ENCODE data around the gene BRINP3. TPM values are rescaled to one million over a fixed set of nuclear protein-coding genes. Genes with fewer than 3 reads are reported as not detected.

BRINP3 gene
- total RNA-seq, 2 donors from 2014 or later = not detected

DNA sequence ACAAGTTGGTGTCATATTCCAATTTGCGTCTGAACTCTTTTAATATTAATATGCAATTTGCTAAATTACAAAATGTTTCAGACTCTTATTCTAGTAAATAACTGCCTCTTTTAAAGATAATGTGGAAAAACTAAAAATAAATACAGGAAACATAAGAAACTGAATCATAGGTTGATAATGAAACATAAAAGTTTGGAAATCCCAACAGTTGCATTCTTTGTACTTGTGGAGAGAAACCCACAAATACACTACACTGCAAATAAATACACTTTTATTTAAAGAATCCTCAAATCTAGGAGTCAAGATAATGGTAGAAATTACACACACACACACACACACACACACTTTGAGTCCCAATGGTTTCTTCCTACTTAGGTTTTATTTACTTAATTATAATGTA, 5.2 kb downstream of the BRINP3 start:
- no peak for ATAC-seq
- Mint-ChIP-seq H3K27ac (no peak overlapping the region), H3K9me3 (peaks cover 0 to 3% of the 10 kb centered on the region in 2 donors), H3K36me3 (peaks cover 0 to 17% of the 10 kb centered on the region in 2 donors)
- no peak for DNase-seq (ENCODE audit: low spot score in 2 of 2)

GRCh38 chr1:190472042-190472441, 5.6 kb downstream of the BRINP3 start:
- H3K36me3 Mint-ChIP-seq = peaks cover 0 to 17% of the 10 kb centered on the region in 2 donors
- no peak overlapping the region for H3K27ac Mint-ChIP-seq
- ATAC-seq = no peak
- no peak for DNase-seq (ENCODE audit: low spot score in 2 of 2)
- peaks cover 0 to 3% of the 10 kb centered on the region in 2 donors for H3K9me3 Mint-ChIP-seq

GRCh38 chr1:190464690-190465089, 13.0 kb downstream of the BRINP3 start:
- Mint-ChIP-seq H3K9me3 (peaks cover 8 to 9% of the 10 kb centered on the region in 2 donors), H3K36me3 (no peaks in the 10 kb centered on the region), H3K27ac (no peak overlapping the region)
- DNase-seq (ENCODE audit: low spot score in 2 of 2) (no peak), ATAC-seq (no peak)

DNA sequence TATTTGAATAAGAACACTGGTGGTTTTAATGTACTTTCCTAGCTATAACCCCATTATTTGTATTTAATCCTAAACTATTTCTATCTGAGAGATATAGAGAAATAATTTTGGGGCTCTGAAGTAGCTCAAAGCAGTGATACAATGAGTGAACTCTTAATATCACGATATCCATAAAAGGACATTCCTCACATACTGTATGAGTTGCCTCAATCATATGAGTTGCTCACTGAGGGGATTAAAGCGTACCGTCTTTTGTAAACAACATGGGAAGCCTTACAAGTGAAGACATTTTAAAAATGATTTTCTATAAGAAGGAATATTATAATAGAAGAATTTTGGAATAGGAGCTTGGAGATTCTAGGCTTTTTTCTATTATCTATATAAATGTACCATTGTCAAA, 21.5 kb downstream of the BRINP3 start:
- ATAC-seq = no peak
- no peak for DNase-seq (ENCODE audit: low spot score in 2 of 2)
- peaks cover 5 to 6% of the 10 kb centered on the region in 2 donors for H3K9me3 Mint-ChIP-seq
- no peak overlapping the region for H3K27ac Mint-ChIP-seq
- H3K36me3 Mint-ChIP-seq = no peaks in the 10 kb centered on the region

- Mint-ChIP-seq H3K36me3 (no peaks in the 10 kb centered on the region), H3K9me3 (peaks cover 0 to 1% of the 10 kb centered on the region in 2 donors), H3K27ac (no peak overlapping the region)
- DNase-seq (ENCODE audit: low spot score in 2 of 2) (no peak), ATAC-seq (no peak)
These were observed 22.0 kb downstream of the BRINP3 start for GRCh38 chr1:190455631-190456030.

DNA sequence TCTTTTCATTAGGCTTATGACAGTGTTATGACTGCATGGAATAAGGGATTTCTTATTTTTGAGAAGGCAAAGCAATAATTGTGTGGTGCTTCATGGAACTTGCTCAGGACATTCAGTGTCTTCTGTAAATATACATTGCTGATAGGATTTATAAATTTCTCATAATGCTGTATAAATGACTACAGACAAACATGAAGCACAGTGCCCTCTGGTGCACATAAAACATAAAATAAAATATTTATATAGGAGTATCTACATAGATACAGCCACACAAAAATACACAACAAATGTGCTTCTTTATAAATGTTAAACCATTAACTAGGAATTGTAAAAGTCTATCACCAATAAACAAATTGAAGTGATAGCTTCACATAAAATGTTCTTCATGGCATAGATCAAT, 24.1 kb downstream of the BRINP3 start:
- ATAC-seq = no peak
- Mint-ChIP-seq H3K9me3 (no peaks in the 10 kb centered on the region), H3K27ac (no peak overlapping the region), H3K36me3 (no peaks in the 10 kb centered on the region)
- DNase-seq (ENCODE audit: low spot score in 2 of 2) = no peak

DNA sequence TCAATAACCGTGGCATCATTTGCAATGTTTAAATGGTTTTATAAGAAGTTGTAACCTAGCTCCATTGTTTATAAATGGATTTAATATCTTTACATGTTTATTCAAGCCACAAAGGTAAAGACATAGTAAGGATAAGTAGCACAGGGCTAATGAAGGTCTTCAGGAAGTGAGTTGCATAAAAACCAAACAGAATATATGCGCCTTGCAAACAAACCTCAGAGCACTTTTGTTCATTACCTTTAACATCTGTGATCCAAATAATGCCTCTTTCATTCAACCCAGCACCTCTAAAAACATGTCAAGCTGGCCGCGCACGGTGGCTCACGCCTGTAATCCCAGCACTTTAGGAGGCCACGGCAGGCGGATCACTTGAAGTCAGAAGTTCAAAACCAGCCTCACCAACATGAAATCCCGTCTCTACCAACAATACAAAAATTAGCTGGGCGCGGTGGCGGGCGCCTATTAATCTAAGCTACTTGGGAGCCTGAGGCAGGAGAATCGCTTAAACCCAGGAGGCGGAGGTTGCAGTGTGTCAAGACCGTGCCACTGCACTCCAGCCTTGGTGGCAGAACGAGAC, 25.3 kb downstream of the BRINP3 start:
- Mint-ChIP-seq H3K9me3 (no peaks in the 10 kb centered on the region), H3K36me3 (no peaks in the 10 kb centered on the region), H3K27ac (no peak overlapping the region)
- no peak for ATAC-seq
- no peak for DNase-seq (ENCODE audit: low spot score in 2 of 2)

DNA sequence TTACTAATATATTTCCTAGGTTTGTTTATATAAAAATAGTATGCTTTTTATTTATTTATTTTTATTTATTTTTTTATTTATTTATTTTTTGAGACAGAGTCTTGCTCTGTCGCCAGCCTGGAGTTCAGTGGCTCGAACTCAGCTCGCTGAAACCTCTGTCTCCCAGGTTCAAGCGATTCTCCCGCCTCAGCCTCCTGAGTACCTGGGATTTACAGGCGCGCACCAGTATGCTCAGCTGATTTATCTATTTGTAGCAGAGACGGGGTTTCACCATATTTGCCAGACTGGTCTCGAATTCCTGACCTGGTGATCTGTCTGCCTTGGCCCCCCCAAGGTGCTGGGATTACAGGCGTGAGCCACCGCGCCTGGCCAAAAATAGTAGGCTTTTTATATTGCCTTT, 33.2 kb downstream of the BRINP3 start:
- H3K27ac Mint-ChIP-seq = no peak overlapping the region

GRCh38 chr1:190439447-190439846, 38.2 kb downstream of the BRINP3 start:
- no peaks in the 10 kb centered on the region for H3K36me3 Mint-ChIP-seq
- DNase-seq (ENCODE audit: low spot score in 2 of 2) (no peak), ATAC-seq (no peak)

More for the DNA sequence above, 33.2 kb downstream of the BRINP3 start:
- Mint-ChIP-seq H3K9me3 (peaks cover 0 to 4% of the 10 kb centered on the region in 2 donors), H3K36me3 (no peaks in the 10 kb centered on the region)
- DNase-seq (ENCODE audit: low spot score in 2 of 2) = no peak
- no peak for ATAC-seq

DNA sequence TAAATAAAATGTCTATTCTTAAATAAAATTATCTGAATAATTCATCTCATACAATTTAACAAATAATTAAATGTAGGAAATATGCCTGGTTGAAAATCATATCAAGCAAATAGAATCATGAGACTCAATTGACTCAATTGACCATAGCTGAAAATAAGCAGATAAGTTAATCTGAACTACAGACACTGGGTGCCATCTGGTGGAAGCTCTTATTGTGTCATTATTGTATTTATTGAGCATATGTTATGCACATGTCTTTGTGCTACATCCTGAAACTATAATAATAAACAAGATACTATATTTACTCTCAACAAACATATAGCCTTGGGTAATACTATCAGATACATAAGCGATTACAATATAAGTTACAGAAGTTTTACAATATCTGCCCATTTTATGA, 41.0 kb downstream of the BRINP3 start:
- ATAC-seq = no peak
- DNase-seq (ENCODE audit: low spot score in 2 of 2) = no peak
- Mint-ChIP-seq H3K36me3 (no peaks in the 10 kb centered on the region), H3K9me3 (peaks cover 11 to 14% of the 10 kb centered on the region in 2 donors), H3K27ac (no peak overlapping the region)

More at GRCh38 chr1:190439447-190439846, 38.2 kb downstream of the BRINP3 start:
- Mint-ChIP-seq H3K9me3 (peaks cover 7 to 9% of the 10 kb centered on the region in 2 donors), H3K27ac (no peak overlapping the region)

- DNase-seq (ENCODE audit: low spot score in 2 of 2) = no peak
- peaks cover 10% of the 10 kb centered on the region in 2 donors for H3K9me3 Mint-ChIP-seq
- no peak overlapping the region for H3K27ac Mint-ChIP-seq
- no peak for ATAC-seq
- no peaks in the 10 kb centered on the region for H3K36me3 Mint-ChIP-seq
These were observed 47.7 kb downstream of the BRINP3 start for GRCh38 chr1:190429932-190430331.

DNA sequence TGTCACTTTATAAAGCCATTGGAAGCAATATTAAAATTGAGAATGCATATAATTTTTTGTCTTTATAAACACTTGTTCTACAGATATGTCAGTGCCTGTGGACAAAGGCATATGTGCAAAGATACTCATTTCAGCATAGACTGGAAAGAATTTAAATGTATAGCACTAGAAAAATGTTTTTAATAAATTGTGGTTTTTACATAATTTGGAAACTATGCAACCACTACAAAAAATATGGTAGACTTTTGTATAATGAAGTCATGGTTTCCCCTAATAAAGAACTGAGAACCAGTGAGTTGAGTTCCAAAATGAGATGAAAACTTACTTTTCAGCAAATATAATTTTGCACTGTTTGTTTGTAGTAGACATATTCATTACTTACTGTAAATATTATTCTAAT, 48.5 kb downstream of the BRINP3 start:
- Mint-ChIP-seq H3K9me3 (peaks cover 12 to 16% of the 10 kb centered on the region in 2 donors), H3K27ac (no peak overlapping the region), H3K36me3 (no peaks in the 10 kb centered on the region)
- ATAC-seq (no peak), DNase-seq (ENCODE audit: low spot score in 2 of 2) (no peak)

- no peaks in the 10 kb centered on the region for H3K36me3 Mint-ChIP-seq
- ATAC-seq = no peak
These were observed 61.4 kb downstream of the BRINP3 start for GRCh38 chr1:190416239-190416638.

DNA sequence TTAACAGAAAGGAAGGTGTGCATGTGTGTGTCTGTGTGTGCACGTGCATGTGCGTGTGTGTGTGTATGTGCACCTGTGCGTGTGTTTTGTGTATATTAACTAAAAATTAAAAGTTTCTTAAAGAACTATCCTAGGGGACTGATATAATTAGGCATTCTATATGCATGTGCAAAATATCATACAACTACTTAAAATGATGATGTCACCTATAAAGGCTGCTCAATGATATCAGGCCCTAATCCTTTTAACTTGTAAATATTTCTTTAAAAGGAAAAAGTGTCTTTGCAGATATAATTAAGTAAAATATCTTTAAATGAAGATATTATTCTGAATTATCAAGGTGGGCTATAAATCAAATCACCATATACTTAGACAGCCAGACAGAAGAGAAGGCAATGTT, 64.5 kb downstream of the BRINP3 start:
- peaks cover 6 to 12% of the 10 kb centered on the region in 2 donors for H3K9me3 Mint-ChIP-seq
- no peak overlapping the region for H3K27ac Mint-ChIP-seq
- DNase-seq (ENCODE audit: low spot score in 2 of 2) = no peak
- no peaks in the 10 kb centered on the region for H3K36me3 Mint-ChIP-seq
- ATAC-seq = no peak

More at GRCh38 chr1:190416239-190416638, 61.4 kb downstream of the BRINP3 start:
- no peak for DNase-seq (ENCODE audit: low spot score in 2 of 2)
- Mint-ChIP-seq H3K27ac (no peak overlapping the region), H3K9me3 (peaks cover 4 to 5% of the 10 kb centered on the region in 2 donors)

GRCh38 chr1:190403402-190403801, 74.3 kb downstream of the BRINP3 start:
- no peaks in the 10 kb centered on the region for H3K36me3 Mint-ChIP-seq
- ATAC-seq = no peak
- peaks cover 0 to 4% of the 10 kb centered on the region in 2 donors for H3K9me3 Mint-ChIP-seq
- H3K27ac Mint-ChIP-seq = no peak overlapping the region
- DNase-seq (ENCODE audit: low spot score in 2 of 2) = no peak

DNA sequence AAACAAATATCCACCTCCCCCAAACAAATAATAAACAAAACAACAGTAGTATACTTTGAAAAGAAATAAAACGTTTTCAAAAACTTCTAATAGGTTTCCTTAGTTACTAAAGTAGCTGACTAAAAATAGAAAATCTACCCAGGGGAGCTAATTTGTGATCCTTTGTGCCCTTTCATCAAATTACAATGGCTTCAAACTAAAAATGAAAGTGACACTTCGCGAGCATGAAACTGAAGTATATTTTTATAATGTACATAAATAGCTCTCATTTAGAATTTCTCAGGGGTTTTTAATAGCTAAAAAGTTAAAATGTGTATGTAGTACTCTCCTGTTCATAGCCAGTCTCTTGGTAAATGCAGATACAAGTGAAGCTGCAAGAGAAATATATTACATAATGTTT, 78.4 kb downstream of the BRINP3 start:
- H3K36me3 Mint-ChIP-seq = no peaks in the 10 kb centered on the region
- no peaks in the 10 kb centered on the region for H3K9me3 Mint-ChIP-seq
- no peak for DNase-seq (ENCODE audit: low spot score in 2 of 2)
- no peak overlapping the region for H3K27ac Mint-ChIP-seq
- ATAC-seq = no peak

DNA sequence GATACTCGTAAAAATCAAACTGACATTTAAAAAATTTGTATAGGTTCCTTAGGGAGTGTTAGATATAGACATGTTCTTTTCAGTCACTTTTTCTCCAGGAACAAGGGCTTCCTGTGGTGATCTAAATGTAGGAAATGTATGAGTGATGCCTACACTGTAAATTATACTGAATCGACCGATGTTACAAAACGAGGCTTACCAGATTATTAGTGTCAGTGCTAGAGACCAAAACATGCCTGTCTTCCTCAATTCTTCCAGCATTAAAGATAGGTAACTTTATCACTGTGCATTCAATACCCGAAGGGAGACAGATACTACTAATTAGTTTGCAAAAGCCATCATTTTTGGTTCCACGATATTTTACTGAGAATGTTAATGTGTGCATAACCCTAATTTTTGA, 86.1 kb downstream of the BRINP3 start:
- DNase-seq (ENCODE audit: low spot score in 2 of 2) = no peak
- H3K9me3 Mint-ChIP-seq = peaks cover 6 to 13% of the 10 kb centered on the region in 2 donors
- ATAC-seq = no peak
- no peaks in the 10 kb centered on the region for H3K36me3 Mint-ChIP-seq
- no peak overlapping the region for H3K27ac Mint-ChIP-seq

- ATAC-seq = no peak
- Mint-ChIP-seq H3K27ac (no peak overlapping the region), H3K9me3 (peaks cover 18 to 19% of the 10 kb centered on the region in 2 donors)
These were observed 99.7 kb downstream of the BRINP3 start for GRCh38 chr1:190377991-190378390.

More at GRCh38 chr1:190377991-190378390, 99.7 kb downstream of the BRINP3 start:
- no peaks in the 10 kb centered on the region for H3K36me3 Mint-ChIP-seq
- no peak for DNase-seq (ENCODE audit: low spot score in 2 of 2)
